Measurements from ENCODE around the gene FCHO2. TPM values are rescaled to one million over a fixed set of nuclear protein-coding genes. Genes with fewer than 3 reads are reported as not detected.
A peak's percentile ranks its signal among the peaks of the same experiment; 100 is the strongest.
"Not testable (repeated sequence)": the region's sequence is repeated elsewhere in the genome, so short reads cannot be mapped to it uniquely, and the experiment has no call there.

The FCHO2 gene
- total RNA-seq, 1 experiment from 2014 or later, result 16.9 TPM

DNA sequence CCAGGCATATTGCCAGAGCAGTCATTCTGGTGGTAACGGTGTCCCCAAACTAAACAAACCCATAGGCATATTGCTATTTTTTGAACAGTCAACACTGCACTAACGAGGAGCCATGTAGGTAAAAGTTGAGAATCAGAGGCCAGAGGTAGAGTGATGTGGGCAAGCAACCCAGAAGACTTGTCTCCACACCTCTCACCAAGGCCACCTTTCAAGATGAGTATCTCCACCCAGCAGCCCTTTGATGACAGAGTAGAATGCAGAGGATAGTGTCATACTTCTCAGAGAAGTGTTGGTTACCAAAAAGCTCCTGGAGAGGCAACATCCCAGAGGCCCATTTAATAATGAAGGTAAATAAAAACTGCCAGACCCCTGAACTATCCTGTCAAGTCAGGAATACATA is 63.9 kb downstream of the FCHO2 start:
- Mint-ChIP-seq H3K27me3 (ENCODE audit: insufficient read depth, unreplicated experiment) (no peaks in the 10 kb centered on the region), H3K27ac (ENCODE audit: low read depth, unreplicated experiment) (no peak overlapping the region), H3K36me3 (ENCODE audit: insufficient read depth, unreplicated experiment) (peaks cover 55% of the 10 kb centered on the region), H3K9me3 (ENCODE audit: unreplicated experiment) (no peaks in the 10 kb centered on the region), H3K4me3 (ENCODE audit: unreplicated experiment) (no peak overlapping the region), H3K4me1 (ENCODE audit: insufficient read depth, unreplicated experiment) (no peaks in the 10 kb centered on the region)
- TF ChIP-seq, protein P1, sequence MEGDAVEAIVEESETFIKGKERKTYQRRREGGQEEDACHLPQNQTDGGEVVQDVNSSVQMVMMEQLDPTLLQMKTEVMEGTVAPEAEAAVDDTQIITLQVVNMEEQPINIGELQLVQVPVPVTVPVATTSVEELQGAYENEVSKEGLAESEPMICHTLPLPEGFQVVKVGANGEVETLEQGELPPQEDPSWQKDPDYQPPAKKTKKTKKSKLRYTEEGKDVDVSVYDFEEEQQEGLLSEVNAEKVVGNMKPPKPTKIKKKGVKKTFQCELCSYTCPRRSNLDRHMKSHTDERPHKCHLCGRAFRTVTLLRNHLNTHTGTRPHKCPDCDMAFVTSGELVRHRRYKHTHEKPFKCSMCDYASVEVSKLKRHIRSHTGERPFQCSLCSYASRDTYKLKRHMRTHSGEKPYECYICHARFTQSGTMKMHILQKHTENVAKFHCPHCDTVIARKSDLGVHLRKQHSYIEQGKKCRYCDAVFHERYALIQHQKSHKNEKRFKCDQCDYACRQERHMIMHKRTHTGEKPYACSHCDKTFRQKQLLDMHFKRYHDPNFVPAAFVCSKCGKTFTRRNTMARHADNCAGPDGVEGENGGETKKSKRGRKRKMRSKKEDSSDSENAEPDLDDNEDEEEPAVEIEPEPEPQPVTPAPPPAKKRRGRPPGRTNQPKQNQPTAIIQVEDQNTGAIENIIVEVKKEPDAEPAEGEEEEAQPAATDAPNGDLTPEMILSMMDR (IDR thresholded peaks at IDR 0.05; ENCODE audit: unreplicated experiment), result no peak
- no peak for DNase-seq (ENCODE audit: unreplicated experiment)
- intact Hi-C loops (cut with micrococcal nuclease), result no loop called here
- CTCF ChIA-PET, result interaction anchor here (0.6 kb wide), 1 partner anchor 143 kb away, joined by 3 read pairs; no protein-coding TSS in a partner anchor
- POLR2A ChIA-PET, result no interaction called here
- no TSS peak for BruUV-seq (replicated peaks)

DNA sequence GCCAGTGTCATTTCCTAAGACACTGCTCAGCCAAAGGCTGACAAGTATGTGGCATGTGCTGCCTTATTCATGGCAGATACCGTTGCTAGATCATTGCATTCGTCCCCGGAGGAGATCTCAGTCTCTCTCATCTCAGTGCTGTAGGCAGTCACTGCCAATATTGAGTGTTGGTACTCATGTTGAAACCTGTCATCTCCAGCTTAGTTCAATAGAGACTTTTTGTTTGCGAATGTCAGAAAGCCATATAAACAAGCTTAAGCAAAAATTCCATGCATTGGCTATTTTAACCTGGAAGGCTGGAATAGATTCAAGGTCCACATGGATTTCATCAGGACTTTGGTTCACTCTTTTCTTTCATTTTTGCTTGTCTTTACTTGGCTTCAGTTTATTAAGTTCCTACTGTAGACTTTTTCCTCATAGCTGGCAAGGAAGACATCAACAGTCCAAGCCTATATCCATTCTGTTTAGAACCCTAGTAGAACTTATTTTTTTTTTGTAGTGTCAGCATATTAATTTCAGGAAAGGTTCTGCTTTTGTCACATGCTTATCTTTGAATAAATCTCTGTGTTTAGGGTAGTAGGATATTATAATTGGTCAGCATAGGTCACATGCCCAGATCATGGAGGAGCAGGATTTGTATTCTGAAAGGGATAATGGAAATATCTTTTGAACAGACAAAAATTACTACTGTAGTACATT is 66.8 kb downstream of the FCHO2 start:
- intact Hi-C loops (cut with micrococcal nuclease), result no loop called here
- no peak overlapping the region for H3K27ac Mint-ChIP-seq (ENCODE audit: low read depth, unreplicated experiment)
- TF ChIP-seq, protein P1 (IDR thresholded peaks at IDR 0.05; ENCODE audit: unreplicated experiment), result no peak
- no TSS peak for BruUV-seq (replicated peaks)
- H3K9me3 Mint-ChIP-seq (ENCODE audit: unreplicated experiment), result no peaks in the 10 kb centered on the region
- ChIA-PET POLR2A (no interaction called here), CTCF (interaction anchor here (0.5 to 0.7 kb wide), 2 partner anchors 62 to 124 kb away, joined by 3 to 4 read pairs; no protein-coding TSS in a partner anchor)
- H3K36me3 Mint-ChIP-seq (ENCODE audit: insufficient read depth, unreplicated experiment), result peaks cover 81% of the 10 kb centered on the region
- H3K27me3 Mint-ChIP-seq (ENCODE audit: insufficient read depth, unreplicated experiment), result no peaks in the 10 kb centered on the region
- no peaks in the 10 kb centered on the region for H3K4me1 Mint-ChIP-seq (ENCODE audit: insufficient read depth, unreplicated experiment)
- no peak for DNase-seq (ENCODE audit: unreplicated experiment)
- H3K4me3 Mint-ChIP-seq (ENCODE audit: unreplicated experiment), result no peak overlapping the region

GRCh38 chr5:73024946-73025544 is 69.2 kb downstream of the FCHO2 start:
- H3K9me3 Mint-ChIP-seq (ENCODE audit: unreplicated experiment); H3K4me1 Mint-ChIP-seq (ENCODE audit: insufficient read depth, unreplicated experiment); DNase-seq (ENCODE audit: unreplicated experiment); H3K27me3 Mint-ChIP-seq (ENCODE audit: insufficient read depth, unreplicated experiment); POLR2A ChIA-PET; H3K27ac Mint-ChIP-seq (ENCODE audit: low read depth, unreplicated experiment); intact Hi-C loops (cut with micrococcal nuclease); BruUV-seq (replicated peaks); H3K4me3 Mint-ChIP-seq (ENCODE audit: unreplicated experiment): not testable (repeated sequence)
- CTCF ChIA-PET, result interaction anchor here (0.5 to 0.9 kb wide), 2 partner anchors 58 to 296 kb away, joined by 4 to 5 read pairs; no protein-coding TSS in a partner anchor
- peaks cover 69% of the 10 kb centered on the region for H3K36me3 Mint-ChIP-seq (ENCODE audit: insufficient read depth, unreplicated experiment)

GRCh38 chr5:73027361-73027760 is 71.5 kb downstream of the FCHO2 start:
- POLR2A ChIA-PET, result no interaction called here

More at GRCh38 chr5:73027361-73027760, 71.5 kb downstream of the FCHO2 start:
- CTCF ChIA-PET, result no interaction called here
- Mint-ChIP-seq H3K4me3 (ENCODE audit: unreplicated experiment) (no peak overlapping the region), H3K27ac (ENCODE audit: low read depth, unreplicated experiment) (no peak overlapping the region), H3K27me3 (ENCODE audit: insufficient read depth, unreplicated experiment) (no peaks in the 10 kb centered on the region), H3K9me3 (ENCODE audit: unreplicated experiment) (no peaks in the 10 kb centered on the region), H3K4me1 (ENCODE audit: insufficient read depth, unreplicated experiment) (peaks cover 16% of the 10 kb centered on the region), H3K36me3 (ENCODE audit: insufficient read depth, unreplicated experiment) (peaks cover 46% of the 10 kb centered on the region)
- DNase-seq (ENCODE audit: unreplicated experiment), result peak; percentile 4
- intact Hi-C loops (cut with micrococcal nuclease), result no loop called here
- TF ChIP-seq, protein P1 (IDR thresholded peaks at IDR 0.05; ENCODE audit: unreplicated experiment), result no peak
- no TSS peak for BruUV-seq (replicated peaks)

Data from MCF 10A (cell line).